ENCODE results near the gene LRRN2.

GRCh38 chr1:204660509-204660908, 25.0 kb downstream of the LRRN2 start:
- TF ChIP-seq ZFP3 (CRISPR knock-in tag; IDR thresholded peaks at IDR 0.05) (no peak), GLIS3 (CRISPR knock-in tag; IDR thresholded peaks at IDR 0.05) (no peak), ZFP30 (CRISPR knock-in tag; IDR thresholded peaks at IDR 0.05) (no peak), ZNF8 (CRISPR knock-in tag; IDR thresholded peaks at IDR 0.05) (no peak)

All from SK-N-SH treated with all-trans-retinoic acid at 6 μM for 48 hours (cell line).